Activated B cell treated with CpG ODN at 0.5 μM for 24 hours (primary cell): ENCODE data around the gene CBX2. TPM values are rescaled to one million over a fixed set of nuclear protein-coding genes. Genes with fewer than 3 reads are reported as not detected.
"Not testable (repeated sequence)": the region's sequence is repeated elsewhere in the genome, so short reads cannot be mapped to it uniquely, and the experiment has no call there.

Experiments
- ATAC-seq: fragments of 200-7000 bp; cut with Tn5 transposase; one replicate; pipeline ENCODE4 v1.10.0; 2021; ENCODE audit warnings: low read depth, mild to moderate bottlenecking, moderate library complexity
- CTCF ChIA-PET: fragments of 350-600 bp; sonication (Branson Sonifier 250); formaldehyde crosslinking; loops from one replicate; lab custom pipeline; 2021; ENCODE audit warnings: antibody characterized with exemption; lab: Charles Lee
- POLR2A ChIA-PET: fragments of 350-600 bp; sonication (Branson Sonifier 250); formaldehyde crosslinking; loops from one replicate; lab custom pipeline; 2021; ENCODE audit warnings: antibody characterized with exemption; lab: Charles Lee
- DNase-seq: peaks from one replicate; pipeline ENCODE4 v3.0.0; 2022
- H3K27ac Mint-ChIP-seq: one replicate; pipeline ENCODE4 v1.8.0; 2020; ENCODE audit warnings: mixed read lengths
- H3K27me3 Mint-ChIP-seq: one replicate; pipeline ENCODE4 v1.8.0; 2021; ENCODE audit warnings: mixed read lengths
- H3K36me3 Mint-ChIP-seq: one replicate; pipeline ENCODE4 v1.8.0; 2021; ENCODE audit warnings: low read depth, mixed read lengths
- H3K4me1 Mint-ChIP-seq: one replicate; pipeline ENCODE4 v1.8.0; 2021; ENCODE audit warnings: mixed read lengths
- H3K4me3 Mint-ChIP-seq: one replicate; pipeline ENCODE4 v1.8.0; 2020; ENCODE audit warnings: mild to moderate bottlenecking, mixed read lengths
- H3K9me3 Mint-ChIP-seq: one replicate; pipeline ENCODE4 v1.8.0; 2020; ENCODE audit warnings: mixed read lengths
- CTCF ChIP-seq: fragments of 200-600 bp; IDR thresholded peaks from one replicate; pipeline ENCODE4 v1.8.0; 2022; ENCODE audit warnings: antibody characterized with exemption, mild to moderate bottlenecking
- intact Hi-C: fragments of 100-400 bp; cut with micrococcal nuclease; formaldehyde crosslinking; loops from one replicate; pipeline ENCODE4 v1.15.1; 2024
- total RNA-seq: library from RNA; stranded (reverse); gene quantifications from 2 replicates; pipeline ENCODE4 v1.2.3, GENCODE V29; 2022

CBX2 gene
- total RNA-seq, 1 donor from 2014 or later: 0.67 TPM

- ChIA-PET POLR2A (no interaction called here), CTCF (no interaction called here)
- intact Hi-C loops: no loop called here
- no peaks in the 10 kb centered on the region for H3K36me3 Mint-ChIP-seq
- ATAC-seq: no peak
- H3K9me3 Mint-ChIP-seq: peaks cover 2% of the 10 kb centered on the region
- H3K4me3 Mint-ChIP-seq: no peak overlapping the region
- TF ChIP-seq CTCF: no peak
- DNase-seq: no peak
- peaks cover 25% of the 10 kb centered on the region for H3K27me3 Mint-ChIP-seq
- H3K4me1 Mint-ChIP-seq: no peaks in the 10 kb centered on the region
- H3K27ac Mint-ChIP-seq: no peak overlapping the region
Measured at GRCh38 chr17:79765708-79766107, 12.2 kb upstream of the CBX2 start.

GRCh38 chr17:79769570-79770506 is 8.1 kb upstream of the CBX2 start:
- TF ChIP-seq CTCF: no peak
- ATAC-seq (no peak), DNase-seq (no peak)
- CTCF ChIA-PET: no interaction called here
- Mint-ChIP-seq H3K27me3 (peaks cover 42% of the 10 kb centered on the region), H3K36me3 (no peaks in the 10 kb centered on the region), H3K4me3 (no peak overlapping the region), H3K4me1 (no peaks in the 10 kb centered on the region), H3K9me3 (peaks cover 2% of the 10 kb centered on the region), H3K27ac (no peak overlapping the region)
- intact Hi-C loops: no loop called here
- POLR2A ChIA-PET: interaction anchor here (0.6 to 0.7 kb wide), 3 partner anchors 10 to 146 kb away, joined by 3 to 9 read pairs (median 3); no protein-coding TSS in a partner anchor

- H3K27ac Mint-ChIP-seq: no peak overlapping the region
Measured at GRCh38 chr17:79771276-79771675, 6.7 kb upstream of the CBX2 start.

GRCh38 chr17:79772726-79773125 is 5.2 kb upstream of the CBX2 start:
- intact Hi-C loops, POLR2A ChIA-PET, H3K9me3 Mint-ChIP-seq, H3K36me3 Mint-ChIP-seq, H3K4me3 Mint-ChIP-seq, CTCF ChIA-PET, H3K27ac Mint-ChIP-seq, H3K4me1 Mint-ChIP-seq, ATAC-seq, DNase-seq: not testable (repeated sequence)
- H3K27me3 Mint-ChIP-seq: peaks cover 51% of the 10 kb centered on the region

More at GRCh38 chr17:79771276-79771675, 6.7 kb upstream of the CBX2 start:
- intact Hi-C loops: no loop called here
- CTCF ChIA-PET: interaction anchor here (0.9 kb wide), 1 partner anchor 26 kb away, joined by 3 read pairs; no protein-coding TSS in a partner anchor
- ATAC-seq (no peak), DNase-seq (no peak)
- H3K4me1 Mint-ChIP-seq: no peaks in the 10 kb centered on the region
- H3K27me3 Mint-ChIP-seq: peaks cover 46% of the 10 kb centered on the region
- TF ChIP-seq CTCF: no peak
- no peaks in the 10 kb centered on the region for H3K36me3 Mint-ChIP-seq
- POLR2A ChIA-PET: interaction anchor here (0.5 kb wide), 1 partner anchor 9 kb away, joined by 5 read pairs; no protein-coding TSS in a partner anchor
- H3K9me3 Mint-ChIP-seq: peaks cover 2% of the 10 kb centered on the region
- no peak overlapping the region for H3K4me3 Mint-ChIP-seq

- Mint-ChIP-seq H3K9me3 (no peaks in the 10 kb centered on the region), H3K4me3 (no peak overlapping the region), H3K4me1 (peaks cover 14% of the 10 kb centered on the region), H3K27ac (no peak overlapping the region), H3K27me3 (peaks cover 49% of the 10 kb centered on the region), H3K36me3 (no peaks in the 10 kb centered on the region)
- TF ChIP-seq CTCF: no peak
- DNase-seq: no peak
- POLR2A ChIA-PET: no interaction called here
- intact Hi-C loops: no loop called here
- CTCF ChIA-PET: interaction anchor here (1.1 to 1.6 kb wide), 2 partner anchors 13 to 29 kb away, joined by 3 to 4 read pairs; no protein-coding TSS in a partner anchor
- no peak for ATAC-seq
Measured at GRCh38 chr17:79774561-79774975, 3.4 kb upstream of the CBX2 start.
